K562 (cell line): Measurements from ENCODE around the gene CREB5. TPM values are rescaled to one million over a fixed set of nuclear protein-coding genes. Genes with fewer than 3 reads are reported as not detected.

ENCODE experiments used
- ATAC-seq: fragments of 200-7000 bp; cut with Tn5 transposase; 3 replicates; pipeline ENCODE4 v1.9.1; 2020; ENCODE audit warnings: moderate library complexity
- BruUV-seq: library from RNA; stranded (reverse); fragments of 400-500 nt; replicated peaks from 2 replicates; lab custom pipeline; 2021; lab: Mats Ljungman, UMichigan
- CTCF ChIA-PET: fragments of 300-600 bp; formaldehyde crosslinking; extraction: SDS; loops from one replicate; lab custom pipeline; 2021; ENCODE audit warnings: low intra/inter-chr PET ratio; lab: Yijun Ruan, JAX
- POLR2A ChIA-PET: fragments of 300-600, 350-650 bp; sonication (Branson Sonifier 250); formaldehyde crosslinking; extraction: SDS; loops from one replicate; lab custom pipeline; 2021; ENCODE audit warnings: antibody characterized with exemption, inconsistent platforms; lab: Yijun Ruan, JAX
- DNase-seq, 4 experiments: peaks; one replicate each; pipeline versions ENCODE4 v3.0.0 to v3.0.0-alpha.2; 2011 to 2018; ENCODE audit warnings: low spot score in 3 of 4, mixed read lengths in 3 of 4; ENCODE audit errors: extremely low read depth in 1 of 4
- FAIRE-seq: peaks from 2 replicates; lab custom pipeline; 2011; peaks lifted over from hg19 to GRCh38; lab: Jason Lieb, UNC
- H2AFZ ChIP-seq: 2 replicates; pipeline ENCODE4 v1.6.0; 2011; ENCODE audit warnings: low read depth, low read length, control low read depth, inconsistent platforms
- H3K27ac ChIP-seq: fragments of 200-600 bp; 3 replicates; pipeline ENCODE4 v1.8.0; 2011; ENCODE audit warnings: low read depth, mild to moderate bottlenecking, control low read depth, inconsistent platforms, low read length, moderate library complexity, mixed read lengths; ENCODE audit errors: extremely low read depth
- H3K27me3 ChIP-seq, 2 experiments: fragments of 300-600 bp in 1 of 2; 2 replicates in 1 of 2; 3 replicates in 1 of 2; pipeline versions ENCODE4 v1.6.0 to v1.8.0; 2011; ENCODE audit warnings: inconsistent platforms in 2 of 2, low read length in 2 of 2, mild to moderate bottlenecking in 1 of 2, mixed read lengths in 1 of 2, moderate library complexity in 1 of 2; ENCODE audit not compliant: control insufficient read depth in 2 of 2, insufficient read depth in 2 of 2
- H3K36me3 ChIP-seq: fragments of 300-600 bp; 3 replicates; pipeline ENCODE4 v1.8.0; 2011; ENCODE audit warnings: mild to moderate bottlenecking, low read length, inconsistent platforms; ENCODE audit not compliant: control insufficient read depth, insufficient read depth
- H3K4me1 ChIP-seq, 2 experiments: fragments of 200-600 bp in 1 of 2; replicated peaks in 1 of 2; 2 replicates in 1 of 2; 3 replicates in 1 of 2; pipeline versions ENCODE4 v1.5.1 to v1.8.0; 2011; ENCODE audit warnings: inconsistent platforms in 2 of 2, low read length in 2 of 2, mild to moderate bottlenecking in 1 of 2, mixed read lengths in 1 of 2, moderate library complexity in 1 of 2; ENCODE audit not compliant: control insufficient read depth in 2 of 2, insufficient read depth in 2 of 2
- H3K4me2 ChIP-seq: 2 replicates; pipeline ENCODE4 v1.6.1; 2011; ENCODE audit warnings: low read length, control low read depth, inconsistent platforms, mixed read lengths; ENCODE audit not compliant: insufficient read depth
- H3K4me3 ChIP-seq: fragments of 200-600 bp; sonication (generic), shearing (Covaris generic); 2 replicates; pipeline ENCODE4 v1.5.1; 2016; ENCODE audit warnings: control low read depth, inconsistent platforms
- H3K79me2 ChIP-seq: fragments of 200-600 bp; 3 replicates; pipeline ENCODE4 v1.8.0; 2011; ENCODE audit warnings: low read length, inconsistent platforms; ENCODE audit not compliant: control insufficient read depth, insufficient read depth
- H3K9ac ChIP-seq, 2 experiments: 2 replicates each; pipeline versions ENCODE4 v1.6.0 to v1.6.1; 2011; ENCODE audit warnings: low read depth in 2 of 2, low read length in 2 of 2, control low read depth in 1 of 2, inconsistent platforms in 1 of 2, mild to moderate bottlenecking in 1 of 2, mixed read lengths in 1 of 2; ENCODE audit not compliant: insufficient read depth in 1 of 2
- H3K9me1 ChIP-seq: one replicate; pipeline ENCODE4 v1.6.0; 2011; ENCODE audit warnings: inconsistent platforms, mild to moderate bottlenecking, low read length, moderate library complexity; ENCODE audit not compliant: control insufficient read depth, insufficient read depth
- H3K9me3 ChIP-seq: replicated peaks from 2 replicates; pipeline ENCODE4 v1.5.1; 2011; ENCODE audit warnings: low read depth, low read length, inconsistent platforms; ENCODE audit not compliant: control insufficient read depth, insufficient read depth
- H4K20me1 ChIP-seq: replicated peaks from 2 replicates; pipeline ENCODE4 v1.6.1; 2011; ENCODE audit warnings: low read length, inconsistent platforms, mixed read lengths; ENCODE audit not compliant: control insufficient read depth, insufficient read depth
- ATF6 ChIP-seq: sonication (generic); formaldehyde crosslinking; IDR thresholded peaks from 2 replicates; pipeline ENCODE4 v1.4.0; 2020; ENCODE audit warnings: mild to moderate bottlenecking, missing genetic modification reagents
- FOSL1 ChIP-seq: fragments of 200-800 bp; sonication (Bioruptor generic); conservative IDR thresholded peaks from 2 replicates; pipeline ENCODE4 v1.6.1; 2016; ENCODE audit warnings: missing genetic modification characterization, missing compliant biosample characterization
- RREB1 ChIP-seq: fragments of 250-450 bp; sonication (Bioruptor Pico); IDR thresholded peaks from 2 replicates; pipeline ENCODE4 v1.4.0; 2020
- ZNF12 ChIP-seq: sonication (generic); formaldehyde crosslinking; IDR thresholded peaks from 2 replicates; pipeline ENCODE4 v1.4.0; 2020; ENCODE audit warnings: mild to moderate bottlenecking, missing genetic modification reagents
- ZNF282 ChIP-seq: sonication (generic); formaldehyde crosslinking; IDR thresholded peaks from 2 replicates; pipeline ENCODE4 v1.8.1; 2023; ENCODE audit warnings: missing genetic modification reagents
- ZNF695 ChIP-seq: fragments of 450-650 bp; formaldehyde crosslinking; IDR thresholded peaks from 2 replicates; pipeline ENCODE4 v1.4.0; 2020; ENCODE audit warnings: mild to moderate bottlenecking, moderate library complexity
- WGBS: fragments of 100-300 bp; shearing (Covaris generic); methylation state at CpG from one replicate; pipeline ENCODE4 v1.1.6; 2016; ENCODE audit warnings: low coverage, mixed read lengths; ENCODE audit not compliant: insufficient coverage; ENCODE audit errors: missing lambda C conversion rate; 5-methylcytosine and 5-hydroxymethylcytosine counted together
- in situ Hi-C: fragments of 300-500 bp; cut with MboI; formaldehyde crosslinking; loops from 4 replicates; pipeline ENCODE4 v1.15.0; 2018; ENCODE audit warnings: inconsistent platforms, mixed read lengths
- intact Hi-C: fragments of 100-400 bp; cut with micrococcal nuclease; formaldehyde crosslinking; loops from 2 replicates; pipeline ENCODE4 v1.14.2; 2022
- polyA plus RNA-seq, 8 experiments: library from polyadenylated mRNA; depleted of rRNA in 4 of 8; stranded (reverse) in 5 of 8; unstranded in 3 of 8; fragments of >200 nt; fragmentation: Nextera tagmentation in 2 of 8; fragmentation: Illumina TruSeq in 1 of 8; extraction: Ambion mirVana in 2 of 8; extraction: Trizol in 1 of 8; gene quantifications; 2 replicates each; pipeline versions ENCODE4 v1.2.1 to v1.2.3, GENCODE V29; 2011 to 2014; ENCODE audit warnings: inconsistent platforms in 1 of 8, missing spikeins in 1 of 8
- total RNA-seq, 7 experiments: library from RNA; depleted of rRNA in 6 of 7; stranded (reverse); fragments of >200 nt in 6 of 7; fragmentation: Illumina TruSeq in 2 of 7; extraction: Trizol in 2 of 7; gene quantifications; 2 replicates each; pipeline versions ENCODE4 v1.2.1 to v1.2.3, GENCODE V29; 2011 to 2021; ENCODE audit warnings: low replicate concordance in 1 of 7

Gene CREB5
- total and polyA plus RNA-seq, 9 of the 15 experiments (the other 6 are each of a cell fraction or from before 2014, with no cell fraction given): 0.33 to 6.4 (median 1.8) TPM

GRCh38 chr7:28573651-28574301 lies 161.5 kb downstream of the CREB5 start:
- TF ChIP-seq ZNF12 (CRISPR knock-in tag): no peak
- no peak for TF ChIP-seq ZNF282 (CRISPR knock-in tag)
- no peak for TF ChIP-seq RREB1
- no peak for TF ChIP-seq ZNF695 (CRISPR knock-in tag)
- TF ChIP-seq FOSL1 (tag): 0 out of 2 replicates have a peak, but pooled peaks have one; percentile 19
- no peak for TF ChIP-seq ATF6 (CRISPR knock-in tag)
- ChIA-PET POLR2A (no interaction called here), CTCF (no interaction called here)
- Histone ChIP-seq H3K4me2 (no peak overlapping the region), H3K4me3 (no peak overlapping the region), H3K27ac (no peak overlapping the region), H2AFZ (no peak overlapping the region), H3K9ac (no peak overlapping the region), H3K27me3 (peaks cover 7% of the 10 kb centered on the region in 2 experiments; a peak in 3 of 5 replicates), H3K36me3 (no peaks in the 10 kb centered on the region), H4K20me1 (no peaks in the 10 kb centered on the region), H3K4me1 (no peaks in the 10 kb centered on the region), H3K79me2 (no peaks in the 10 kb centered on the region), H3K9me3 (no peaks in the 10 kb centered on the region), H3K9me1 (no peaks in the 10 kb centered on the region)
- 0% methylated on average over 6 of the region's 6 CpGs for WGBS
- ATAC-seq (no peak), FAIRE-seq (no peak), DNase-seq (no peak)
- in situ Hi-C loops: no loop called here
- no TSS peak for BruUV-seq
- intact Hi-C loops: no loop called here
